PC-9 (cell line): Measurements from ENCODE around the gene BRF1.

Source experiments
- CTCF ChIP-seq: fragments of 200-600 bp; sonication (generic); conservative IDR thresholded peaks from 2 replicates; pipeline ENCODE4 v1.6.1; 2017; ENCODE audit warnings: mixed run types, antibody characterized with exemption, mild to moderate bottlenecking, moderate library complexity
- EZH2 ChIP-seq: fragments of 200-600 bp; sonication (generic); IDR thresholded peaks from 2 replicates; pipeline ENCODE4 v1.8.0; 2017; ENCODE audit warnings: antibody characterized with exemption, low read depth

- TF ChIP-seq CTCF (no peak), EZH2 (no peak)
Measured at GRCh38 chr14:105163040-105163742, 137.6 kb downstream of the BRF1 start.
